Measurements from ENCODE around the gene UBALD1.

DNA sequence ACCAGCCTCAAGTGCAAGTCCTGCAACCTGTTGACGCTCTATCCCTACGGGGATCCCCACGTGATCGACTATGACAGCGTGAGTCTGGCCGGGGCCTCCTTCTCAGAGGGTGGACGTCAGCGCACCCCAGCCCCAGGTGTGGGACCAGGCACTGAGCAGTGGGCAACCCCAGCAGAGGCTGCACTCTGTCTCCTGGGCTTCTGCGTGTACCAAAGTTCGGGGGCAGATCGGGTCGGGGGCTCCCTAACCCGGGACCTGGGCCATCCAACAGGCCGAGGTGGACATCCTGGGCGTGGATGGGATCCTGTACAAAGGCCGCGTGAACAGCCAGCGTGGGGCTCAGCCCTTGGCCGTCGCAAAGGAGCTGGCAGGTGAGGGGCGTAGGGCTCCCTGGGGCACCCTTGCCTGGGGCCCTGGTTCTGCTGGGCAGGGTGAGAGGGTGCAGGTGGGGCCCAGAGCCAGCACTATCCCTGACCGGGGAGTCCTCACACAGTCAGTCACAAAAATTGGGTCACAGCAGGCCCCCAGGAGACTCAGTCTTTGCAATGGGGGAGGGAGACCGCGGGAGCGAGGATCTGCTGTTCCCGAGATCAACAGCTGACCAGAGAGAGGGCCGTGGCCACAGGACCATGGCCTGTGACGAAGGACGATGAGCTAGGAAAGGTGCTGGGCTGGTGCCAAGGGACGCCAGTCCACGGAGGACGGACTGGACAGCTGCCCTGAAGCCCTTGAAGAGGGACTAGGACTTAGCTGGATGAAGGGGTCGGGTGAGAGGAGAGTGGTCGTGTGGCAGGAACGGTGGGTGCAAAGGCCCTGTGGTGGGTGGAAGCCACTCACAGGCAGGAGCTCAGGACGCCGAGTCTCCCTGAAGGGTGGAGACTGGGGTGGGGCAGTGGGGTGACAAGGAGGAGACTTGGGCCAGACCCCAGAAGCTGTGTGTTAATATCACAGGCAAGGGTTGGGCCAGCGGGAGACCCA, 20.0 kb downstream of the UBALD1 start:
- TF ChIP-seq, protein P1, sequence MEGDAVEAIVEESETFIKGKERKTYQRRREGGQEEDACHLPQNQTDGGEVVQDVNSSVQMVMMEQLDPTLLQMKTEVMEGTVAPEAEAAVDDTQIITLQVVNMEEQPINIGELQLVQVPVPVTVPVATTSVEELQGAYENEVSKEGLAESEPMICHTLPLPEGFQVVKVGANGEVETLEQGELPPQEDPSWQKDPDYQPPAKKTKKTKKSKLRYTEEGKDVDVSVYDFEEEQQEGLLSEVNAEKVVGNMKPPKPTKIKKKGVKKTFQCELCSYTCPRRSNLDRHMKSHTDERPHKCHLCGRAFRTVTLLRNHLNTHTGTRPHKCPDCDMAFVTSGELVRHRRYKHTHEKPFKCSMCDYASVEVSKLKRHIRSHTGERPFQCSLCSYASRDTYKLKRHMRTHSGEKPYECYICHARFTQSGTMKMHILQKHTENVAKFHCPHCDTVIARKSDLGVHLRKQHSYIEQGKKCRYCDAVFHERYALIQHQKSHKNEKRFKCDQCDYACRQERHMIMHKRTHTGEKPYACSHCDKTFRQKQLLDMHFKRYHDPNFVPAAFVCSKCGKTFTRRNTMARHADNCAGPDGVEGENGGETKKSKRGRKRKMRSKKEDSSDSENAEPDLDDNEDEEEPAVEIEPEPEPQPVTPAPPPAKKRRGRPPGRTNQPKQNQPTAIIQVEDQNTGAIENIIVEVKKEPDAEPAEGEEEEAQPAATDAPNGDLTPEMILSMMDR (IDR thresholded peaks at IDR 0.05) = no peak
- TF ChIP-seq POLR2A (IDR thresholded peaks at IDR 0.05) = no peak
